Effector CD4-positive, alpha-beta T cell (primary cell): ENCODE data around the gene EPB41L2.
"Not testable (repeated sequence)": the region's sequence is repeated elsewhere in the genome, so short reads cannot be mapped to it uniquely, and the experiment has no call there.

Experiments used
- DNase-seq: peaks from one replicate; pipeline ENCODE4 v3.0.0-alpha.2; 2020

EPB41L2 gene

DNA sequence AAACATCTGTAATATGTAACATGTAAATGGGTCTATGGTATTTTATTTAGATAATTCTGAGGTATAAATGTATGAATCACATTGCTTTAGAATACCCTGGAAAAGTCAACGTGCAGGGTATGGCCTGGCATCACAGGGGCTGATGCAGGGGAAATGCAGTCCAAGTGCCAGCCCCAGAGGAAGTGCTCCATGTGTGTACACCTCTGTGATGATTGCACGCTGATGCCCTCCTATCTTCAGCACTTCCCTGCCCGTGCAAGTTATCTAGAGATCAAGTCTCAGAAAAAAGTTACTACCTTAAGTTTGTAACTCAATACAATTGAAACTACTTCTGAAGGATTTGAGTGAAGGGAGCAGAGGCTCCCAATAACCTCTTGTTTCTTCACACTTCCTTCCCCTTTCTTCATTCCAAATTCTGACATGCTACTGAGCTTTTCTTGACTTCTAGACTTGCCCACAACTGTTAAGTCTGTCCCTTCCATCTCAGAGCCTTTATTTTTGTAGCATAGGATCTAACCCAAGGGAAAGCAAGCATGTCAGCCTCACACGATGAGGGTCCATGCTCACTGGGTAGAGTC lies 233.6 kb downstream of the EPB41L2 start:
- no peak for DNase-seq

DNA sequence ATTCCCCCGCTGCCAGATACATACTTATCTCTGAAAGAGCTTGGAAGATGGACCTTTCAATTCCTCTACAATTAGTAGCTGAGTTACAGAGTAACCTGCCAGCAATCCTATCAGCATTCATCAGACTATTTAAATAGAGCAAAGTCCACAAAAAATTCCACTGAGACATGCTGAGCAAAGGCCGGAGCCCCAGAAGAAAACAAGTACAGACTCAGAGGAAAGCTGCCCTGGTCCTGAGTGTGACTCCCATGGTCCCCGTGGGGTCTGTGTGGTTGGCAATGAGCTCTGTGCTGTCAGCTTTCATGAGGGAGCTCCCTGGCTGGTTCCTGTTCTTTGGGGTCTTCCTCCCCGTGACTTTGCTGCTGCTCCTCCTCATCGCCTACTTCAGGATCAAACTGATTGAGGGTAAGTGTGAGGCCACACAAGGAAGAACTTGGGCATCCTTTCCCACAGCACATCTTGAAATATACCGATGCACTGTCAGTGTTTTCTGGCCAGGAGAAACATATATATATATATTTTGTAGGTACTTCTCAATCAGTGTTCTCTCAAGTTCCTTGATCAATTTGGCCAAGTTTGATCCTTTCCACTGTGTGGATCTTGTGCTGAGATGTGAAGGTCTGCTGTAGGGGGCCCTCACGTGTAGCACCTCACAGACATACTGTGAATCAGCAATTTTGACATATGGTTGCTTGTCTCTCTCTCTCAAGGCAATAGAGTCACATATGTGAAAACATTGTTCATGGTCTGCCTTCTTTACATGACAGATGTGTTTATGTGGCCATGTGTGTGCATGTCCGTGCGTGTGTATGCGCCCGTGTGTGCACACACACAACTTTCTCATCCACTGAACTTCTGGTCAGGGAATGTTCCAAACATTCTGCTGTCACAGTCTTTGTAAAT lies 235.5 kb downstream of the EPB41L2 start, which contains the start of gene SMLR1:
Gene SMLR1, plus strand, starts transcription at position 160 of the 903 bp plus-strand sequence. Its CDS starts 8 bp downstream, at position 168.
- no peak for DNase-seq

DNA sequence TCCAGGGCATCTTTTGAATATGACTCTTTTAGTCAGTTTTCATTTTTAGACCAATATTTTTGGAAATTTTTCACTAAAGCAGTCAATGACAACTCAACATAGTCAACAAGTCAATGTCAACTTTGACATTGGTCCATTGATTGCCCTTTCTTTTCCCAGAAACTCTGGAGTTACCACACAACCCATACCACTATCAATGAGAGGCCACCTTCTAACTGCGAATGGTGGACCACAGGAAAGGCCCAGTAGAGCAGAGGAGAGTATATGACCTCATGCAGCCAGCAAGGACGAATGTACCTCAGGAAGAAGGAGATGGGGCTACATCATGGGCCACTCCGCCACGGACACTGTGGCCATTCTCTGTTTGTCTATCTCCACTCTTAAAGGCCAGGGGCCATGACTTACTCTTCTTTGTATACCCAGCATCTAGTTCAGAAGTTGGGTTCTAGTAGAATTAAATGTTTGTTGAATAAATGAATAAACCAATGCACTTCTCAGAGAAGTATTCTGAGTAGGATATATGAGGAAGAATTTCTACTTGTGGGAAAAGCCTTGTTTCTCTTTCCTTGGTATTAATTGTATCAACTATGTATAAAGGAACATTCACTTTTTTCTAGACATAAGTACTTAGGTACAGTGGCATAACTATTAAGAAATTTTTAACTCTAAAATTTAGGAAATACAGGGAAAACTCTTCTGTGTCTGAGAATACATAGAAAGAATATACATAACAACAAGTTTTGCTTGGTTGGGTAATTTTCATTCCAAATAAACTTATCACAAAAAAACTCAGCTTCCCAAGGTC lies 236.4 kb downstream of the EPB41L2 start:
- DNase-seq = no peak

DNA sequence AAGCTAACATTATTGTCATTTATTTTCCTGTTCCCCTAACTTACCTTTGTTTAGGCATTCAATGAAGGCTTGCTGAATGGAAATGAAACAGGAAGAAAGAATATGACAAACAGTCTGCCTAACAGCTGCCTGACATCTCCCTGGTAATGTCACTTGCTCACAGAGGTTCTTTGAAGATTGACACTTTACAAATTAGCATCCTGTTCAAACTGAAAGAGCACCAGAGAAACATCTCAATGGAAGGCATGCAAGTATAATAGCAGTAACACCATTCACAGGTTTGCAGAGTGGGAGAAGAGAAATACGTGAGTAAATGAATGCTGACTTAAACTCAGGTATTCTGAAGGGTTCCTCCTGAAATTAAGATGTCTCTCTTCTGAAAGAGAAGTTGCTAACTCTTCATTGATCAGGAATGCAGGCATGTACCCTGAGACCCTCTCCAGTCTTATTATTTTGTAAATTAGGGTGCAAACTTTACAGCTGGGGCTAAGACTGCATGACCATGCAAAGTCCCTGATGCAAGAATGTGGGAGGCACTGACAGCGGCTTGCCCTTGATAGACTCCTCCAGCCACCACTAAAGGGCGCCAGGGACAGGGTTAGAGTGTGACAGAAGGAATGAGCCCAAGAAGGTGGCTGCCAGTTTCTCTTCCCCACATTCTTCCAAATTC lies 237.1 kb downstream of the EPB41L2 start:
- no peak for DNase-seq

DNA sequence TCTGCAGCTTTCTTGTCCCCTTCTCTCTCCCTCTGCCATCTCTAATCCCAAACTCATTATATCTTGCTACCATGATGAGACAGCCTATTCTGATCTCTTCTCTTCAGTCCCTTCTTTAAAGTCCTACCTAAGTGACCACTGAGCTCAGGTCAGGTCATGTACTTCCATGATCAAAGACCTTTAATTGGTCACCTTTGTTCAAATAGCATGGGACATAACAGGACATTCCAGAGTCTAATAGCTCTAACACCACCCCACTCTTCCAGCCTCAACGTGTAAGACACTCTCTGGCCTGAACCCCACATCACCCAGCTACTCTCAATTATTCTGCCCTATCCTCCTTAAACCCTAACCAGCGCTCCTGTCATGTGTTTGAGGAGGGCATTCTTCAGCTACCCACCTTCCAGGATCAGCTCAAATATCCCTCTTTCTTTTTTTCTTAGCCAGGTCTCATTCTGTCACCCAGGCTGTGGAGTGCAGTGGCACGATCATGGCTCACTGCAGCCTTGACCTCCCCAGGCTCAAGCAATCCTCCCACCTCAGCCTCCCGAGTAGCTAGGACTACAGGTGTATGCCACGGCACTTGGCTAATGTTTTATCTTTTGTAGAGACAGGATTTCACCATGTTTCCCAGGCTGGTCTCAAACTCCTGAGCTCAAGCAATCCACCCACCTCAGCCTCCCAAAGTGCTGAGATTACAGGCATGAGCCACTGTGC lies 237.9 kb downstream of the EPB41L2 start:
- no peak for DNase-seq

DNA sequence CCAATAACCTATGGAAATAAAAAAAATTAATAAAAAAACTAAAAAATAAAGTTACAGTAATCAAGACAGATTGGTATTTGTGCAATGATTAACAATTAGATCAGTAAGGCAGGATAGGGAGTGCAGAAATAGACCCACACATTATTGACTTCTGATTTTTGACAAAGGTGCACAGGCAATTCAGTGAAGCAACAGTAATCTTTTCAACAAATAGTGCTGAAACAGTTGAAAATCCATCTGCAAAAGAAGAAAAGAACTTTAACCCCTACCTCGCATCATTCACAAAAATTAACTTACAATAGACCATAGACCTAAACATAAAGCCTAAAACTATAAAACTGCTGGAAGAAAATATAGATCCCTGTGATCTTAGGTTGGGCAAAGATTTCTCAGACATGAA lies 240.3 kb downstream of the EPB41L2 start:
- DNase-seq = no peak

DNA sequence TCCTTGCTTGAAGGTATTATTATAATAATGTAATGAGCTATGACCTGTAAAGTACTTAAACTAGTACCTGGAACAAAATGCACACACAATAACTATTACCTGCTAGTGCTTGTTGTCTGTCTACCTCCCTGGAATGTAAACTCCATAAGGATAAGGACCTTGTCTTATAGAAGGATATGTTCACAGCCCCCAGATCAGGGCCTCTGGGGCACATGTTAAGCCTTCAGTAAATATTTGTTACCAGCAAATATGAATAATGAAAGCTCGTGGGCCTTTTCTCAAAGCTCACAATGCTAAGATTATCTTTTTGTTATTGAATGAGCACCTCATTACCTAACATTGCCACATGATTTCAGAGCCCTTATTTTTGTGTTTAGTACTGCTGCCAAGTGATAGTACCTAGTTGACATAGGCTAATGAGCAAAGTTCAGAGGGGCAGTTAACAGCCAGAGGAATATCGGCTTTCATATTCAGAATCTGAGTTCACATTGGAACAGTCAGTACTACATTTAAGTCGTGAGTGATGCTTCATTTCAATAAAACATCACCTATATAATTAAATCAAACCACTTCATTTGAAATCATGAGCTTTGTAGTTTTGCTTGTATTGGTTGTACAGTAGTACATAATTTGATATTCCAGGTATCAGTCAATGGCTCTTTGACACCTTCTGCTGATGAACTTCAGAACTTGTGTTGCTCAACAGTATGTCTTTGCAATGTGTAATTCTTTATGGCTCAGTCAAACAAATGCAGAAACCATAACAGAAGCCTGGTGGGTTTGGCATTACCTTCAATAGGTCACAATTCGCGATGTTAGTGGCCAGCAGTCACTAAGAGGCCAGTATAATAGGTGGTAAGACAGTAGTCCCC lies 247.6 kb downstream of the EPB41L2 start:
- DNase-seq = no peak

DNA sequence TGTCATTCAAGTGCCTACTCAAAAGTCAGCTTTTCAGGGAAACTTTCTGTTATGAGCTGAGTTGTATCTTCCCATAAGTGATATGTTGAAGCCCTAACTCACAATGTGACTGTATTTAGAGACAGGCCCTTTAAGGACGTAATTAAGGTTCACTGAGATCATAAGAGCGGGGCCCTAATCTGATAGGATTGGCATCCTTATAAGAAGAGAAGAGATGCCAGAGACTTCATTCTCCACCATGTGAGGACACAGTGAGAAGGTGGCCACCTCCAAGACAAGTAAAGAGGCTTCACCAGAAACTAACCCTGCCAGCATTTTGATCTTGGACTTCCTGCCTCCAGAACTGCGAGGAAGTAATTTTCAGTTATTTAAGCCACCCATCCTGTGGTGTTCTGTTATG lies 248.5 kb downstream of the EPB41L2 start:
- DNase-seq = no peak

DNA sequence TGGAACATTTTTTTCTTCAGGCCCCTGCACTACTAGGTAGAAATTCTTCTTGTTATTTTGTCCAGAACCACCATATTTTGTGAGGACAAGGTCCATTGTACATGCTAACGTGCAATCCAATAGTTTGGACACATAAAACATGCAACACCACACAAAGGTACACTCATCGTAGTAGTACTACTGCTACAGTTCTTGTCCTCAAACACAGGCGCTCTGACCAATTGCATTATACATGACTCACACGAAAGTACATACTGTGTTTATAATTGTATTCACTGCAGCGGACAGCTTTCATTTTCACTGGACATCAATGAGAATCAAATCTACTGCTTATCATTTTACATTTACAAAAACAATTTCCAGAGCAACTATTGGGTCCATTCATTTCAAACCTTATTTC lies 251.1 kb downstream of the EPB41L2 start:
- DNase-seq = no peak

DNA sequence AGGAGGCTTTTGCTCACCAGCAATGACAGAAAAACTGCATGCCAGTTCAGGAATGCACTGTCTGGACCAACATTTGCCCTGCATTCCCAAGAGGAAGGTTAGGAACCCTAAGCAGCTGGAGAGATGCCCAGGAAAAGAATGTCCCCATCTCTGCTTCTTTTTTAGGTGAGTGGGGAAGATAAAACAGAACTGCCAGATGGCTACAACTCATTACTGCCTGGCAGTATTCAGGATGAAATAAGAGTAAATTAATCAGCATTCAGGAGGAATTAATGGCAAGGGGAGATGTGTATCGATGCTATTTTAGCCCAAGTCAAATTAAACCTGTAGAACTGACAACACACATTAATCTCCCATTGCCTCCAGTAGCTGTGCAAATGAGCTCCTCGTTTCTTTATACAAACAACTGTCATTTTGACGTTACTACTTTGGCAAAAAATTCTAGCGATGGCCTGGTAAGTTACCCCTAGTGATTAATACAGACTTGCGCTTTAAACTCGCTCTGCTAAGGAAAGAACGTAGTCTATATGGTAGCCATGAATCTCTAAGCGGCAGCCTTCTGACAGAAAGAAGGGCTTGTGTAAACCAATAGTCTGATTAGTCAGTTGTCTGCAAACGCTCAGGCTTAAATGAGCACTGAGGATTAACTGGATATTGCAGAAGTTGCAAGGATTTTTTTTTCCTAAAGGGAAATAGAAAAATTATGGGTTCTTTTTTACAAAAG lies 252.6 kb downstream of the EPB41L2 start:
- DNase-seq = no peak

DNA sequence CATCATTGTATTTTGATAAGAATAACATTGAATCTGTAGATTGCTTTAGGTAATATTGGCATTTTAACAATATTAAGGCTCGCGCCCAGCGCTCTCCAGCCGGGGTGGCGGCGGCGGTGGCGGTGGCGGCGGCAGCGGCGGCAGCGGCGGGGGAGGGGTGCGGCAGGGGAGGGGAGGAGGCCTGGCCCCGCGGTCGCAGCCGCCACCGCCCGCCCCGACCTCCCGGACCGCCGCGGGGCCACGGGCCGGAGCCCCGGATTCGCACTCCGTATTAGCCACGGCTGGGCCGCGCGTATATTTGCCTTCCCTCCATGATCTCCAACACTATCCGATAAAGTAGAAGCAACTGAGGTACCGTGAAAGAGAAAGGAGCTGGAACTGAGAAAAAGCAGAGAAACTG lies 261.7 kb downstream of the EPB41L2 start:
- DNase-seq = not testable (repeated sequence)

DNA sequence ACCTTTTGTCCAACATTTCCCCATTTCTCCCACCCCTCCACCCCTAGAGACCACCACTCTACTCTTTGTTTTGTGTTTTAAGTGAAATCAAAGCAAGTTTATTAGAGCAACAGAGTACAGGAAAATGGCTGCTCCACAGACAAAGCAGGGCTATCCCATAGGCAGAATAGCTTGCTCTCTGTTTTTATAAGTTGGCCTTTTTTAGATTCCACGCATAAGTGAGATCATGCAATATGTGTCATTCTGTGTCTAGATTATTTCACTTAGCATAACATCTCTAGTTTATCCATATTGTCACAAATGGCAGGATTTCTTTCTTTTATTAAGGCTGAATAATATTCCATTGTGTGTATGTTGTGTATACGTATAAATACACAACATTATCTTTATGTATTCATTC lies 266.0 kb downstream of the EPB41L2 start:
- no peak for DNase-seq

DNA sequence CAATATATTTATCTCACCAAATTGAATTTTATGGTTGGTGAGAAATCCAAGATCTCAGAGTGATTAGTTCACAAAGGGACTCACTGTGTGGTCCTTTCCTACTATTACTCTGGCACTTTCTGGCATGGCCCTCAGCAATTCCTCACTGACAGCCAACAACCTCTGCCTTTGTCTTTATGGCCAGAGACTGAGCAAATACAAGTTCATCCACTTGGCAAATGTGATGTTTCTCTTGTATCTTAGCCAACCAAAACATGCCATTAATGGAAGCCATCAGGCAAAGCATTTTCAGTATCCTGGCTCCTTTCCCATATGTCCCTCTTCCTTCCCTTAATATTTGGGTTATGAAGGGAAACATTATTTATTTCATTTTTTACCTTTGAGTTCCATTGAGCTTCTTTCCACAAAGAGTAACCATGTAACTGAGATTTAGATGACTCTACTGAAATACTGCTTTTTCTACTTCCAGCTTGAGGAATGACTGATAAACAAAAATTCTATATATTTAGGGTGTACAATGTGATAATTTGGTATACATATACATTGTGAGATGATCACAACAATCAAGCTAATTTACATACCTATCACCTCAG lies 266.6 kb downstream of the EPB41L2 start:
- no peak for DNase-seq

DNA sequence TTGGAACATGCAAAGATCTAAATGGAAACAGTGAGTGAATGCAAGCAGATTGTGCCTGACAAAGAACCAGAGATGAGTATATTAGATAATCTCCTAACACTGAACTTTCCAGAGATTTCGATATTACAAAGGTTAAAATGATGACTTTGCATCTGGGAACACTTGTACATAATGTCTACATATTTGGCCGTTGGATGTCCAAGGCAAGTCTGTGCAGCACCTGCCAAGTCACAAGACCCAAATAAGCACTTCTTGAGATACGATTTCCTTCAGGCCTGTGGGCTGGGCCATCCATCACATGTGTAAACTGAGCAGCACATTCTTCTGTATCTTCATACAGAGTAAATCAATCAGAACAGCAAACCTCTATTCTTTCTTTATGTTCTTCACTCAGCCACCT lies 268.3 kb downstream of the EPB41L2 start:
- DNase-seq = no peak

DNA sequence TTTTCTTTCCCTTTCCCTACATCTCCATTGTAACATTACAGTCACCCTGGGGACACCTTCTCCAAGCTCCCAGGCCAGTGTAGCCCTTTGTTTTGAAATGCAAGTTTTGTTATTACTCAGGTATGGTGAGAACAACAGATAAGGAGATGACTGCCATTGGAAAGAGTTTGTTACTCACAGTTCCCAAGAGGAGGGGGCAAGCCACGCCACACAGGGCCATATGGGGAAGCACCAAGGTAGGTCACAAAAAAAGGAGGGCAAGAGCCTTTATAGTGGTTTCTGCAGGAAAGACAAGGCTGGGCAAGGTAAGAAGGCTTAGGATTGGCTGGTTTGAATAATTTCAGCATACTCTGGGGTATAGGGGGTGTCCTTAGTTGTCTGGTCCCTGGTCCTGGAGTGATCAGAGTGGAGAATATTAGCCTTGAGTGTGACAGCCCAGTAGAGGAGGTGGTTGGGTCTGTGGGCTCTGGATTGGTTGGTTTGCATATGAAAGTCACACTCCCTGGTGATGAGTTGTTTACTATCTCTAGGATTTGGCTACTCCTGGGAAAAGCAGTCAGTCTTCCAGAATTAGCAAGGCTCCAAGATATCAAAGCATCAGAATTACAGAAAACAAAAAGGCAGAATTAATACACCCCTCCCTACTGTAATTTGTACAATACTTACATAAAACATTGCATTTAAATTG lies 268.9 kb downstream of the EPB41L2 start:
- no peak for DNase-seq
